Measurements from ENCODE around the gene PIP4K2A. TPM values are rescaled to one million over a fixed set of nuclear protein-coding genes. Genes with fewer than 3 reads are reported as not detected.

PIP4K2A gene
- polyA plus RNA-seq, 1 experiment = 24.1 TPM

- CTCF ChIA-PET = interaction anchor here (1.5 kb wide), 1 partner anchor 52 kb away, joined by 4 read pairs; no protein-coding TSS in a partner anchor
Measured at GRCh38 chr10:22625516-22626290, 88.7 kb downstream of the PIP4K2A start.

GRCh38 chr10:22624287-22624738, 90.1 kb downstream of the PIP4K2A start:
- H3K27me3 ChIP-seq (ENCODE audit: control insufficient read depth, insufficient read depth, low read length) = no peaks in the 10 kb centered on the region
- H3K4me3 ChIP-seq (ENCODE audit: low read depth, low read length) = no peak overlapping the region
- POLR2A ChIA-PET = no interaction called here
- peak; percentile 26 for DNase-seq (ENCODE audit: low read depth, low spot score)
- CTCF ChIA-PET = interaction anchor here (0.6 kb wide), 1 partner anchor 1152 kb away, joined by 3 read pairs; no protein-coding TSS in a partner anchor
- H3K9me3 ChIP-seq (ENCODE audit: control insufficient read depth, insufficient read depth, low read length) = no peaks in the 10 kb centered on the region
- H3K27ac ChIP-seq (ENCODE audit: low read depth, low read length) = peak overlapping the region; percentile 78
- no peak for TF ChIP-seq CTCF (IDR thresholded peaks at IDR 0.05; ENCODE audit: low read depth, low read length)

More at GRCh38 chr10:22625516-22626290, 88.7 kb downstream of the PIP4K2A start:
- no peak for TF ChIP-seq CTCF (IDR thresholded peaks at IDR 0.05; ENCODE audit: low read depth, low read length)
- no peak for DNase-seq (ENCODE audit: low read depth, low spot score)
- H3K9me3 ChIP-seq (ENCODE audit: control insufficient read depth, insufficient read depth, low read length) = no peaks in the 10 kb centered on the region
- POLR2A ChIA-PET = interaction anchor here (0.5 kb wide), 1 partner anchor 14 kb away, joined by 8 read pairs; no protein-coding TSS in a partner anchor
- no peak overlapping the region for H3K27ac ChIP-seq (ENCODE audit: low read depth, low read length)
- no peak overlapping the region for H3K4me3 ChIP-seq (ENCODE audit: low read depth, low read length)
- H3K27me3 ChIP-seq (ENCODE audit: control insufficient read depth, insufficient read depth, low read length) = no peaks in the 10 kb centered on the region

- Histone ChIP-seq H3K9me3 (ENCODE audit: control insufficient read depth, insufficient read depth, low read length) (no peaks in the 10 kb centered on the region), H3K27me3 (ENCODE audit: control insufficient read depth, insufficient read depth, low read length) (no peaks in the 10 kb centered on the region), H3K4me3 (ENCODE audit: low read depth, low read length) (no peak overlapping the region), H3K27ac (ENCODE audit: low read depth, low read length) (peak overlapping the region; percentile 78)
- no peak for DNase-seq (ENCODE audit: low read depth, low spot score)
- no peak for TF ChIP-seq CTCF (IDR thresholded peaks at IDR 0.05; ENCODE audit: low read depth, low read length)
- CTCF ChIA-PET = no interaction called here
- POLR2A ChIA-PET = no interaction called here
Measured at GRCh38 chr10:22623633-22624253, 90.6 kb downstream of the PIP4K2A start.

- Histone ChIP-seq H3K27ac (ENCODE audit: low read depth, low read length) (no peak overlapping the region), H3K9me3 (ENCODE audit: control insufficient read depth, insufficient read depth, low read length) (no peaks in the 10 kb centered on the region), H3K4me3 (ENCODE audit: low read depth, low read length) (no peak overlapping the region), H3K27me3 (ENCODE audit: control insufficient read depth, insufficient read depth, low read length) (no peaks in the 10 kb centered on the region)
- POLR2A ChIA-PET = no interaction called here
- TF ChIP-seq CTCF (IDR thresholded peaks at IDR 0.05; ENCODE audit: low read depth, low read length) = no peak
- no peak for DNase-seq (ENCODE audit: low read depth, low spot score)
- CTCF ChIA-PET = no interaction called here
Measured at GRCh38 chr10:22622242-22622806, 92.1 kb downstream of the PIP4K2A start.

GRCh38 chr10:22621726-22622125, 92.7 kb downstream of the PIP4K2A start:
- Histone ChIP-seq H3K9me3 (ENCODE audit: control insufficient read depth, insufficient read depth, low read length) (no peaks in the 10 kb centered on the region), H3K4me3 (ENCODE audit: low read depth, low read length) (no peak overlapping the region), H3K27ac (ENCODE audit: low read depth, low read length) (no peak overlapping the region), H3K27me3 (ENCODE audit: control insufficient read depth, insufficient read depth, low read length) (no peaks in the 10 kb centered on the region)
- TF ChIP-seq CTCF (IDR thresholded peaks at IDR 0.05; ENCODE audit: low read depth, low read length) = no peak
- no peak for DNase-seq (ENCODE audit: low read depth, low spot score)
- ChIA-PET CTCF (no interaction called here), POLR2A (no interaction called here)
